HG03175 (cell line): Measurements from ENCODE around the gene PLCB2.

Experiments used
- ATAC-seq: cut with Tn5 transposase; IDR thresholded peaks from one replicate; pipeline ENCODE4 v1.9.1; 2021; ENCODE audit warnings: mild to moderate bottlenecking, moderate library complexity; ENCODE audit not compliant: unreplicated experiment

Gene PLCB2

DNA sequence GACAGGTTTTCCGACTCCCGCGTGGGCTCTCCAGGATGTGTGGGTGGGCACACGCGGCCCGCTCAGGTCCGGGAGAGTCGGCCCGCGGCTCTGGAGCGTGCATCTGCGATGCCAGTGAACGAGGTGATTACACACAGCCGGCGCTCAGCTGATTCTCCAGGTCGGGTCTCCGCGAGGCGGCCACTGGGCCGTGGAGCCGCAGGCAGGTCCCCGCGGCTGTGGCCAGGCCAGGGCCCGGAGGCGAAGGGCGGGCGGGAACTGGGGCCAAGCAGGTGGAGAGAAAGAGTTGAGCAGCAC is 55.6 kb downstream of the PLCB2 start:
- no peak for ATAC-seq

DNA sequence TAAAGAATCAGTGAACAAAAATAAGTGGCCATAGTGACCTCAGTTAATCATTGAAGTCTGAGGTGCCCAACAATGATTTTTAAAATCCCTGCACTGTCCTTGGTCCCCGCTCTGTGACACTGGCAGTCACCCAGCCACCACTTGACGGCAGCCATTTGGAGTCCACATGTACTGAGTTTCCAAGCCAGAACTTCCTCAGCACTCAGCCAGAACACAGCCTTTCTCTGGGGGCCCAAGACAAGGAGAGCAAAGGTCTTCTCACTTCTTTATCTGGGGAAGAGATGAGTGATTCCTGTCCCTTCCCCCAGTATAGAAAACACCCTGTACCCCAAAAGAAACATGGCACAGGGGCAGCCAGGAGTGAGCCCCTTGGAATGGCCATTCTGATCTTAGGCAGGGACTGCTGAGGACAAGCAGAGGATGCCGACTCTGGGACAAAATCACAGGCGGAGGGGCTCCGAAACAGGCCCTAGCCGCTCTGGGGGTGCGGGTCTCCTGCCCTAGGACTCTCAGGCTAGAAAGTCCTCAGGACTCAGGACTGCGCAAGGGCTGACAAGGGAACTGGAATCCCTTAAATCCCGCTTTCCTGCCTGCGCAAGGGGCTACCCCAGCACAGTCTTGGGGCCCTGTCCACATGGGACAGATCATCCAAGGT is 56.1 kb downstream of the PLCB2 start:
- ATAC-seq: no peak

GRCh38 chr15:40250771-40251483 is 56.8 kb downstream of the PLCB2 start:
- ATAC-seq: no peak

DNA sequence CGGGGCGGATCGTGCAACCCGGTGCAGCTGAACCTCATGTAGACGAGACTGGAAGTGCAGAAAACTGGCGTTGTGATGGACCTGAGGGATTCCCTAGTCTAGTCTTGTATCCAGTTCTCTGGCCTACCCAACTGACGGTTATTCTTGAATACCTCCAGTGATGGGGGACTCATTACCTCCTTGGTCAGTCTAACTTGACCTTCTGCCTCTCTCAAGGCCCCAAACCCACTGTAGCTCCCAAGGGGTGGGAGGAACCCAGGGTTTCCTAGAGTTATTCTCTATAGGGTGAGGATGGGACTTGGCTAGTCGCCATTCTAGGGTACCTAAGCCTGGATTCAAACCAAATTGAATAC is 57.5 kb downstream of the PLCB2 start:
- ATAC-seq: no peak

- no peak for ATAC-seq
Observed at GRCh38 chr15:40249477-40250303, 58.0 kb downstream of the PLCB2 start.

- ATAC-seq: no peak
Observed at GRCh38 chr15:40248006-40248783, 59.5 kb downstream of the PLCB2 start.

DNA sequence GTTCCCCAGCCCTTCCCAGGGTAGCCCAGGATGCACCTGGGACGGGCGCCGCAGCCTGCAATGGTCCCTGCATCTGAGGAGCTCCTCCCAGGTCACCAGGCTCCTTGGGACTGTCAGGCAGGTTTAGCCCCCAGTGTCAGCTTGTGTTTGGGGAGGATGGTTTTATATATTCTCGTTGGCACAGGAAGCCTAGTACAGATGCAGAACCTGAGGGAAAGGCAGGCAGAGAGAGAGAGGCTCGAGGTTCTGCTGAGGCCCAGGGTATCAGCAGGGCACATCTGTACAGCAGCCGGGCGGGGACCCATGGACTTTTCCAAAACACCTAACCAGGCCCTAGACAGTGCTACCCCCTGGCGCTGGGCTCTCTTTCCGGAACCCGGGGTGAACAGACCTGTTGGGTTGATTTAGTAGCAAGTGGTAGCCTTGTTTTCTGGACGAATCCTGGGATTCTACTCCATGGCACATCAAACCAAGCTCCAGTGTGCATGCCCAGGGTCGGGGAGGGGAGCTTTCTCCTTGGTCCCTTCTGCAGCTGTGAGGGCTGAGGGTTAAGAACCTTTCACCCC is 60.2 kb downstream of the PLCB2 start:
- ATAC-seq: no peak

DNA sequence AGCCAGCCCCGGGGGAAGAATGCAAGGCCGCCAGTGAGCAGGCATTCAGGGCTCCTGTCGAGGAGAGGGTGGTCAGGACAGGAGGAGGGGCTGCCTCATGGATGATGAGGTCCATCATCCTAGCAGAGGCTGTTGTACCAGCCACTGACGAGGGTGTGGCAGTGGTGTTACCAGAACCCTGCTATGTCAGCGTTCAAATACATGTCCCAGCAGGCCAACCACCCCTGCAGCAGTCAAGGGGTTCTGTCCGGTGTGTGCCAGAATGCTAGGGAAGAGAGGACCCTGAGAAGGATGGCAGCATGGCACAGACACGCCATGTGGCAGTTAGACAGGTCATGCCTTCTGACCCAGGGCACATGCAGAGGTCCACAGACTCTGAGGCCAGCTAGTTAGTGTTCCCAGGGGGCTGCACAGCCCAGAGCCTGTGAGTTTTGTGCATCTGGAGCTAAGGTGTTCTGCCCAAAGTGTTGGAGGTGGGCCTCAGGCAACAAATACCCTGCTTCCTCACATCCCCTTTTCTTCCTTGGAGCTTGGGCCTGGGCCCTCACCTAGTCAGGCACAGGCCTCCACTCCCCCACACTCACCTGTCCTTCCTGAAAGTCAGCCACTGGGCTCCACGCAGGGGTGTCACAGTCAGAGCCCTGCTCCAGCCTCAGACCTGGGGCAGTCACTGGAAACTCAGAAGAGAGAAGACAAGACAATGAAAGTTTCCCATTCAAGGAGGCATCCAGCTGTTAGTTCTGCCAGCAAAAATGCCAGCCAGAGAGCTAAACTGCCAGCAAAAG is 61.0 kb downstream of the PLCB2 start:
- no peak for ATAC-seq

GRCh38 chr15:40245666-40246450 is 61.9 kb downstream of the PLCB2 start:
- ATAC-seq: no peak

DNA sequence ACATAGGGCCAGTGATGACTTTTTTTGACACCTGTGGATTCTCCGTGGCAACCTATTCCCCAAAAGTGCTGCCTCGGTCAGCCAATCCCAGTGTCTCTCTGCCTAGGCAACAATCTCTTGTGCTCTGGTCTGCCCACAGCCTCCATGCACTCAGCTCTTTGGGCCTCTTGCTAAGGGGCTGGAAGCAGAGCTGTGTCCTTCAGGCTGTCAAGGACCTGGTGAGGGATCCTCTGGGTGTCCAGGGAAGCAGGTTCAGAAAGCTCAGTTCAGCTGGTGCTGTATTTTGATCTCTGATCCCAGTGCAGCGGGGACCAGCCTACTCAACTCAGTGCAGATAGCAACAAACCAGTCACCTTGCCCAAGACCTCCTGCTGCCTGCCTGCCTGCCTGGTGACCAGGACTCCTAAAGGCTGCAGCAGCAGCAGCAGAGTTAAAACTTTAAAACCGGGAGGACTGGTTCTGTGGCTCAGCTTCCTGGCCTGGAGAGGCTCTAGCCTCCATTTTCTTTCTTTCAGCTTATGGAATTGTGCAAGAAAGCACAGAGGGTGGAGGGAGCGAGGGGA is 62.7 kb downstream of the PLCB2 start:
- no peak for ATAC-seq

- ATAC-seq: no peak
Observed at GRCh38 chr15:40243126-40243810, 64.5 kb downstream of the PLCB2 start.

DNA sequence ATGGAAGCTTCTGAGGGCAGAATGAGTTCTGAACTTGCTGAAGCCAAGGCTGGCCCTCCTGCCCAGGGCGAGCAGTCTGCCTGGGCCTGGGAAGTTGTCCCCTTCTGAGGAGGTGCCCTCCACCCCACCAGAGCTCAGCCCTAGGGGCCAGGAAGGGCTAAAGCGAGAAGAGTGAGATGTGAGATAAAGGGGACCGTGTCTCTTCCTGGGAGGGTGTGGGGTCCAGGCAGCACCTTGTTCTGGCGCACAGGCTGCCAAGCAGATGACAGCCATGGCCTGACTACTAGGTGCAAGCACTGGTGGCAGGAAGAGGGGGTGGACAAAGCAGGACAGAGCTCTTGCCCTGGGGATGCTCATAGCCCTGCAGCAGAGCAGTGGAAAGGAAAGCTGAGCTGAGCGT is 65.1 kb downstream of the PLCB2 start:
- no peak for ATAC-seq

DNA sequence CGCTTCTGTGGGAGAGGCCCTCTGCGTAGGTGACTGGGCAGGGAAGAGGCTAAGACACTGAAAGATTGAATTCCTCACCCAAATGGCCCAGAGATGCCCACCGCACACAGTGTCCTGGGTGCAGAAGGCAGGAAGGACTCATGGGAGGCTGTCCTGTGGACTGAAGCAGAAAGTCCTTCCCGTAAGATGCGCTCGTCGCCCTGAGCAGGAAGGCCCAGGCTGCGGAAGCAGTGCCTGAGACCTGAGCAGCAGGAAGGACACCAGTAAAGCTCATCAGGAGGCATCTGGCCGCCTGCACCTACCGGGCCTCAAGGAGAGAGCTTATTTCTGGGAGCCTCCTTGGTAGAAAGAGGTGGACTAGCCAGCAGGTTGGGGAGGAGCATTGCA is 65.5 kb downstream of the PLCB2 start:
- no peak for ATAC-seq

- no peak for ATAC-seq
Observed at GRCh38 chr15:40241269-40242212, 66.2 kb downstream of the PLCB2 start.

DNA sequence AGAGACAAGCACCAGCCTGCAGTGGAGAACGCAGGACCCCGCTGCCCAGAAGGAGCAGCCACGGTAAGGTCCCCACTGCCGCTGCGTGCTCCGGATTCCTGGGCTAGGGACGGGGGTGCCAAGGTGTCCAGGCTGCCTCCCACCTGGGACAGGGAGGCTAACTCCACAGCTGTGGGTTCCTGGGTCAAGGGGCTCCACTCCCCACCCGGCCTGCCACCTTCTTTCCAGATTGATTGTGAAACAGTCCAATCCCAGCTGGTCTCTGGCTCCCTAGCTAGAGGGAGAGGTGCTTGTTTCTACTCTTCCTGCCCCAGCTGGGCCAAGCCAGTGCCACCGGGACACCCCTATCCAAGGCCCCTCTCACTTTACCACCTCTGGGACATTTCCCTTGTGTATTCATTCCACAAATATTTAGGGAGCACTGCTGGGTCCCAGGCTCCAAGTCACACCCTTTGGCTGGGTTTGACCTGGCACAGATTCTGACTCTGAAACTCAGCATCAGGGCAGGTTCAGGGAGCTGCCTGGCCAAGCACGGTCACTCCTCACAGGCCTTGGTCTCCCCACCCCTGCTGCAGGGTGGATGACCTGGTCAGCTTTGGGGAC is 67.0 kb downstream of the PLCB2 start:
- no peak for ATAC-seq

DNA sequence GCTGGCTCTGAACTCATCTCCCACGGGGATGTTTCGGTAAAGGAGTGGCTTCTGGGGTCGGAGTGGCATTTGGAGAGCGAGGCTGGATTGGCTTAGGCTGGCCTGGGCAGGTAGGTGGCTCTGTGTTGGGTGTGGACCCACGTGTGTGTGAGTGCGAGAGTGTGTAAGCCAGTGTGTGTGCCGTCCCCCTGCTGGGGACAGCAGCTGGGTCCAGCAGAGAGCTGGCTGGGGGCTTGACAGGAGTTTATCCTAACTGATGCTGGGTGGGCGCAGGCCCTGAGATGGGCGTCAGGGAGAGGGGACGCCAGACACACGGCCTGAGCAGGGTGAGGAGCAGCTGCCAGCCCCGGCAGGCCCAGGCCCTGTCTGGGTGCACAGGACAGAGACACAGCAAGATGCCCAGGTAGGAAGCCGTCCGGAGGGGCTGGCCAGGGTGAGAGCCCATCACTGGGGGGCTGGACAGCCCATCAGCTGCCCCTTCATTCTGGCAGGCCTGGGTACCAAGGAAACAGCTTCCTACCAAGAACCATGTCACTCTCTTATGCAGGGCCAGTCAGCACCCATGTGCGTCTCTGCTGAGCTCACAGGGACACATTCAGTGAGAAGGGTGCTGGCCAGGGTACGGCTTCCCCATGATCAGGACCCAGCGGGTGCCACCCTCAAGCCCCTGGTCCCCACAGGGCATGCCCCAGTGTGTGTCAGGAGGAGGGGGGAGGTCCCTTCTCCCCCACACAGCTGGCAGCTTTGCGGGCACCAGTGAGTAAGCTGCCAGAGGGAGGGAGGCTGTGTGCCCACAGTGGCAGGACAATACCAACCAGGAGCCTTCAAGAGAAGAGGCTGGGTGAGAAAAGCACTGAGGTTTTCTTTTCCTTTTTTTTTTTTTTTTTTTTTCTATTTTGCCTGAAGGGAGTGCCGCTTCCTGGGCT is 67.8 kb downstream of the PLCB2 start:
- no peak for ATAC-seq
